Esophagus muscularis mucosa (tissue), 4 donors: ENCODE results near the gene ALDH1A3. TPM values are rescaled to one million over a fixed set of nuclear protein-coding genes. Genes with fewer than 3 reads are reported as not detected.

ENCODE experiments used
- DNase-seq: peaks from one replicate; pipeline ENCODE4 v3.0.0-alpha.2; 2017; ENCODE audit errors: extremely low spot score
- H3K27ac ChIP-seq, 4 donors: fragments of 200-600 bp; sonication (generic); replicated peaks in 1 of 4; 1 replicate in 3 of 4; 2 replicates in 1 of 4; pipeline ENCODE4 v1.5.1; 2016 to 2019; ENCODE audit warnings: mild to moderate bottlenecking in 1 of 4
- H3K27me3 ChIP-seq, 4 donors: fragments of 200-600 bp; sonication (generic); one replicate each; pipeline versions ENCODE4 v1.5.1 to v1.6.0; 2016 to 2019
- H3K36me3 ChIP-seq, 4 donors: fragments of 200-600 bp; sonication (generic); one replicate each; pipeline ENCODE4 v1.5.1; 2016 to 2019
- H3K4me1 ChIP-seq, 4 donors: fragments of 200-600 bp; sonication (generic); one replicate each; pipeline ENCODE4 v1.5.1; 2016 to 2019
- H3K4me3 ChIP-seq, 4 donors: fragments of 200-600 bp; sonication (generic); 1 replicate in 2 of 4; 2 replicates in 2 of 4; pipeline ENCODE4 v1.5.1; 2016 to 2019; ENCODE audit warnings: mild to moderate bottlenecking in 4 of 4, moderate library complexity in 1 of 4
- H3K9me3 ChIP-seq, 4 donors: fragments of 200-600 bp; sonication (generic); 1 replicate in 3 of 4; 2 replicates in 1 of 4; pipeline ENCODE4 v1.5.1; 2016 to 2019
- CTCF ChIP-seq, 3 experiments: fragments of 200-600 bp in 2 of 3; fragments of 450-650 bp in 1 of 3; sonication (generic) in 2 of 3; IDR thresholded peaks; one replicate each; pipeline ENCODE4 v1.5.1; 2017 to 2019; ENCODE audit warnings: antibody characterized with exemption in 3 of 3, mild to moderate bottlenecking in 2 of 3, moderate library complexity in 1 of 3
- EP300 ChIP-seq: sonication (generic); formaldehyde crosslinking; IDR thresholded peaks from one replicate; pipeline ENCODE4 v1.6.1; 2017; ENCODE audit warnings: antibody characterized with exemption
- POLR2A ChIP-seq: fragments of 450-650 bp; IDR thresholded peaks from one replicate; pipeline ENCODE4 v1.6.1; 2017; ENCODE audit warnings: antibody characterized with exemption, moderate library complexity, mild to moderate bottlenecking, low read depth
- POLR2AphosphoS5 ChIP-seq, 2 donors: sonication (generic); formaldehyde crosslinking; IDR thresholded peaks; one replicate each; pipeline ENCODE4 v1.6.1; 2017; ENCODE audit warnings: antibody characterized with exemption in 2 of 2
- WGBS: methylation state at CpG from one replicate; pipeline ENCODE4 v1.1.5; 2018; 5-methylcytosine and 5-hydroxymethylcytosine counted together
- intact Hi-C: fragments of 100-400 bp; cut with DNase I; formaldehyde crosslinking; loops from one replicate; pipeline ENCODE4 v1.15.1; 2023
- total RNA-seq, 4 donors: library from RNA; depleted of rRNA; stranded (reverse); fragments of >200 nt; gene quantifications; one replicate each; pipeline versions ENCODE4 v1.1.0 to v1.2.1, GENCODE V29; 2016

Gene ALDH1A3
- total RNA-seq, 4 donors from 2014 or later = 36.7 to 131 (median 59.4) TPM

- no peak for DNase-seq
- Histone ChIP-seq H3K27me3 (no peaks in the 10 kb centered on the region), H3K4me3 (no peak overlapping the region), H3K36me3 (no peaks in the 10 kb centered on the region), H3K9me3 (no peaks in the 10 kb centered on the region), H3K4me1 (peaks cover 0 to 13% (median 4%) of the 10 kb centered on the region in 4 donors), H3K27ac (no peak overlapping the region)
- TF ChIP-seq POLR2AphosphoS5 (IDR thresholded peaks at IDR 0.05) = no peak
- TF ChIP-seq EP300 = no peak
- TF ChIP-seq POLR2A = no peak
- no peak for TF ChIP-seq CTCF (IDR thresholded peaks at IDR 0.05)
- intact Hi-C loops = no loop called here
- 93% methylated on average over 10 of the region's 12 CpGs for WGBS
Measured at GRCh38 chr15:100866386-100867330, 13.0 kb upstream of the ALDH1A3 start.

- no peaks in the 10 kb centered on the region for H3K9me3 ChIP-seq
- intact Hi-C loops = no loop called here
- H3K27ac ChIP-seq = no peak overlapping the region
- no peaks in the 10 kb centered on the region for H3K36me3 ChIP-seq
- peaks cover 0 to 13% (median 4%) of the 10 kb centered on the region in 4 donors for H3K4me1 ChIP-seq
- DNase-seq = no peak
- H3K4me3 ChIP-seq = no peak overlapping the region
- WGBS = 62% methylated on average over 3 of the region's 3 CpGs
- H3K27me3 ChIP-seq = no peaks in the 10 kb centered on the region
- TF ChIP-seq POLR2A = no peak
- TF ChIP-seq POLR2AphosphoS5 (IDR thresholded peaks at IDR 0.05) = no peak
- no peak for TF ChIP-seq CTCF (IDR thresholded peaks at IDR 0.05)
- no peak for TF ChIP-seq EP300
Measured at GRCh38 chr15:100867433-100867832, 12.2 kb upstream of the ALDH1A3 start.

- intact Hi-C loops = no loop called here
- DNase-seq = no peak
- Histone ChIP-seq H3K27me3 (no peaks in the 10 kb centered on the region), H3K36me3 (no peaks in the 10 kb centered on the region), H3K4me1 (peaks cover 0 to 2% (median 0%) of the 10 kb centered on the region in 4 donors), H3K27ac (no peak overlapping the region), H3K9me3 (no peaks in the 10 kb centered on the region), H3K4me3 (no peak overlapping the region)
- TF ChIP-seq POLR2A (no peak), CTCF (IDR thresholded peaks at IDR 0.05) (no peak), POLR2AphosphoS5 (IDR thresholded peaks at IDR 0.05) (no peak), EP300 (no peak)
- WGBS = 72% methylated on average over 13 of the region's 13 CpGs
Measured at GRCh38 chr15:100869151-100869999, 10.3 kb upstream of the ALDH1A3 start.

GRCh38 chr15:100873029-100873677, 6.5 kb upstream of the ALDH1A3 start:
- Histone ChIP-seq H3K27me3 (peaks cover 0 to 18% (median 0%) of the 10 kb centered on the region in 4 donors), H3K36me3 (no peaks in the 10 kb centered on the region), H3K4me1 (no peaks in the 10 kb centered on the region), H3K9me3 (no peaks in the 10 kb centered on the region), H3K4me3 (no peak overlapping the region), H3K27ac (no peak overlapping the region)
- WGBS = 42% methylated on average over 2 of the region's 2 CpGs
- DNase-seq = no peak
- TF ChIP-seq CTCF (IDR thresholded peaks at IDR 0.05) = peak; percentile 91 to 98 (median 93)
- no peak for TF ChIP-seq POLR2AphosphoS5 (IDR thresholded peaks at IDR 0.05)
- intact Hi-C loops = loop anchor here (2.0 kb wide), 1 partner anchor 246 kb away; no protein-coding TSS in a partner anchor
